Measurements from ENCODE around the gene ZNF750. TPM values are rescaled to one million over a fixed set of nuclear protein-coding genes. Genes with fewer than 3 reads are reported as not detected.

ZNF750 gene
- polyA plus RNA-seq, 3 donors: not detected

DNA sequence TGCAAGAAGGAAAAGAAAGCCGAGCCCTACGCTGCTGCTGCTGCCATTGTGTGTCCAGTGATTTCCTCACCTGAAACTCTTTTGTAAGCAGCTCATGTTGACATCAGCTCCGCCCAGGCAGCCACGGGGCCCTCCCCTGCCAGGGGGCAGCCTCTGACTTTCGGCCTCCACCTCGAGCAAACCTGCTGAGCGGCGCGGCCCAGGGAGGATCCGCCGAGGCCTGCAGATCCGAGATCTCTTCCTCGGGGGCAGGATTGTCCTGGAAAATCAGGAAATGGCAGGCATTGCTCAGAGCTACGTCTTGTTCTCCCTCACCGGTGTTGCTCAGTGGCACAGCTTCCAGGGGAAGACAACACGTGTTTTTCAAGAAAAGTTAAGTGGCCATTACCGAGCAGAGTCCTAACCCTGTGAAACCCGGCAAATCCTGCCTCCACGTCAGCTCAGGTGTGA, 35.6 kb upstream of the ZNF750 start:
- Mint-ChIP-seq H3K27ac (peak overlapping the region in 4 of 7 donors; percentile 8 to 76 (median 30)), H3K4me1 (peaks cover 70% of the 10 kb centered on the region), H3K9me3 (no peaks in the 10 kb centered on the region), H3K4me3 (peak overlapping the region in 1 of 2 donors; percentile 9), H3K36me3 (peaks cover 38 to 42% of the 10 kb centered on the region in 2 donors), H3K27me3 (ENCODE audit: low read depth in 3 of 3) (peaks cover 0 to 2% (median 0%) of the 10 kb centered on the region in 3 donors)
- intact Hi-C loops (cut with micrococcal nuclease): loop anchor here in 1 of 2 donors (5.0 kb wide), 1 partner anchor 37 kb away; no protein-coding TSS in a partner anchor
- Histone ChIP-seq H2AFZ (ENCODE audit: insufficient read depth, low read depth, low read length, poor library complexity, severe bottlenecking) (no peak overlapping the region), H3K4me1 (ENCODE audit: control insufficient read depth in 1 of 2, insufficient read depth in 2 of 2, low read length in 2 of 2) (peaks cover 61 to 70% of the 10 kb centered on the region in 2 donors), H3K4me2 (replicated peaks; ENCODE audit: extremely low read depth, low read length, poor library complexity, severe bottlenecking) (no peak overlapping the region), H4K20me1 (ENCODE audit: insufficient read depth, low read length) (no peaks in the 10 kb centered on the region), H3K9me3 (replicated peaks in 1 of 2; ENCODE audit: control insufficient read depth in 1 of 2, insufficient read depth in 1 of 2, low read length in 2 of 2) (no peaks in the 10 kb centered on the region), H3K79me2 (ENCODE audit: insufficient read depth, low read length) (peaks cover 11% of the 10 kb centered on the region), H3K27me3 (ENCODE audit: control insufficient read depth in 2 of 2, insufficient read depth in 2 of 2, low read length in 2 of 2) (no peaks in the 10 kb centered on the region), H3K9ac (ENCODE audit: insufficient read depth, low read length, poor library complexity, severe bottlenecking) (no peak overlapping the region), H3K27ac (ENCODE audit: low read depth in 1 of 2, low read length in 2 of 2) (no peak overlapping the region), H3K36me3 (replicated peaks in 1 of 2; ENCODE audit: control insufficient read depth in 1 of 2, insufficient read depth in 2 of 2, low read length in 2 of 2) (peaks cover 9 to 16% of the 10 kb centered on the region in 2 donors), H3K4me3 (replicated peaks in 1 of 3; ENCODE audit: low read depth in 2 of 3, low read length in 3 of 3) (no peak overlapping the region)
- DNase-seq: no peak
- 70% methylated on average over 19 of the region's 19 CpGs for WGBS (ENCODE audit: insufficient coverage)
- TF ChIP-seq, protein P1, sequence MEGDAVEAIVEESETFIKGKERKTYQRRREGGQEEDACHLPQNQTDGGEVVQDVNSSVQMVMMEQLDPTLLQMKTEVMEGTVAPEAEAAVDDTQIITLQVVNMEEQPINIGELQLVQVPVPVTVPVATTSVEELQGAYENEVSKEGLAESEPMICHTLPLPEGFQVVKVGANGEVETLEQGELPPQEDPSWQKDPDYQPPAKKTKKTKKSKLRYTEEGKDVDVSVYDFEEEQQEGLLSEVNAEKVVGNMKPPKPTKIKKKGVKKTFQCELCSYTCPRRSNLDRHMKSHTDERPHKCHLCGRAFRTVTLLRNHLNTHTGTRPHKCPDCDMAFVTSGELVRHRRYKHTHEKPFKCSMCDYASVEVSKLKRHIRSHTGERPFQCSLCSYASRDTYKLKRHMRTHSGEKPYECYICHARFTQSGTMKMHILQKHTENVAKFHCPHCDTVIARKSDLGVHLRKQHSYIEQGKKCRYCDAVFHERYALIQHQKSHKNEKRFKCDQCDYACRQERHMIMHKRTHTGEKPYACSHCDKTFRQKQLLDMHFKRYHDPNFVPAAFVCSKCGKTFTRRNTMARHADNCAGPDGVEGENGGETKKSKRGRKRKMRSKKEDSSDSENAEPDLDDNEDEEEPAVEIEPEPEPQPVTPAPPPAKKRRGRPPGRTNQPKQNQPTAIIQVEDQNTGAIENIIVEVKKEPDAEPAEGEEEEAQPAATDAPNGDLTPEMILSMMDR (IDR thresholded peaks at IDR 0.05): no peak

DNA sequence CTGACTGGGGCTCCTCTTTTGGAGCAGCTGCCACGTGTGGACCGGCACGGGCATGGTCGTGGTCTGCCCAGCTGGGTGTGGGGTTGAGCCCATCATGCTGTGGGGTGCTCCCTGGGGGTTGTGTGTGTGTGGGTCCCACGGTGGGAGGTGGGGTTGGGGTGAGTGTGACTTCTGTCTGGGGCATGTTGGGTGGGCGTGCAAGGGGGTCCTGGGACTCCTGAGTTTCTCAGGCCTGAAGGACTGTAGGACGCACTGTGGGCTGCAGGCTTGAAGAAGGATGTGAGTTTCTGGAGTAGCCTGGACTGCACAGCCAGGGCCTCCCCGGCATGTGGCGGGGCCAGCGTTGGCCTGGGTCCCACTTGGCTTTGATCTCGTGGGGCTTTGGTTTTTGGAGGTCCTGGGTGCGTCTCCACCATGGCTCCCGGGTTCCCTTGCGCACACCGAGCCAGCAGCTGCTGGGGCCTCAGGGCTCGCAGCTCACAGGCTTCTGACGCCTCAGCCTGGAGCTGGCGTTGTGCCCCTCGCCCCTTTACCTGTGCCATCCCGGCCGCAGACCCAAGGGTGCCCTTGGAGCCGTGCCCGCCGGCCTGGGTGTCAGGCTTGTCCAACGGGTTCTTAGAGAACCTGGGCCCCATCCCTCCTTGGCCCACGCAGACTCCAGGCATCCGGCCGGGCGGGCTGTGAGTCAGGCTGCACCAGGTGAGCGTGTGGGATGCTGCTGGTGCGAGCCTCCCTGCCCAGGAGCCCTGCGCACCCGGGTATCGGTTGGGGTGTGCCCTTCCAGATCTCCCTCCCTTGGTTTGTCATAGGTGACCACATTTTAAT, 34.4 kb upstream of the ZNF750 start:
- Histone ChIP-seq H4K20me1 (ENCODE audit: insufficient read depth, low read length) (no peaks in the 10 kb centered on the region), H3K79me2 (ENCODE audit: insufficient read depth, low read length) (peaks cover under 1% of the 10 kb centered on the region), H2AFZ (ENCODE audit: insufficient read depth, low read depth, low read length, poor library complexity, severe bottlenecking) (no peak overlapping the region), H3K9ac (ENCODE audit: insufficient read depth, low read length, poor library complexity, severe bottlenecking) (no peak overlapping the region), H3K36me3 (replicated peaks in 1 of 2; ENCODE audit: control insufficient read depth in 1 of 2, insufficient read depth in 2 of 2, low read length in 2 of 2) (peaks cover 12 to 22% of the 10 kb centered on the region in 2 donors), H3K27me3 (ENCODE audit: control insufficient read depth in 2 of 2, insufficient read depth in 2 of 2, low read length in 2 of 2) (no peaks in the 10 kb centered on the region), H3K4me3 (replicated peaks in 1 of 3; ENCODE audit: low read depth in 2 of 3, low read length in 3 of 3) (no peak overlapping the region), H3K27ac (ENCODE audit: low read depth in 1 of 2, low read length in 2 of 2) (no peak overlapping the region), H3K9me3 (replicated peaks in 1 of 2; ENCODE audit: control insufficient read depth in 1 of 2, insufficient read depth in 1 of 2, low read length in 2 of 2) (no peaks in the 10 kb centered on the region), H3K4me1 (ENCODE audit: control insufficient read depth in 1 of 2, insufficient read depth in 2 of 2, low read length in 2 of 2) (peaks cover 51 to 58% of the 10 kb centered on the region in 2 donors), H3K4me2 (replicated peaks; ENCODE audit: extremely low read depth, low read length, poor library complexity, severe bottlenecking) (no peak overlapping the region)
- Mint-ChIP-seq H3K4me3 (no peak overlapping the region), H3K27ac (peak overlapping the region in 1 of 7 donors; percentile 25), H3K27me3 (ENCODE audit: low read depth in 3 of 3) (peaks cover 0 to 2% (median 0%) of the 10 kb centered on the region in 3 donors), H3K4me1 (peaks cover 57% of the 10 kb centered on the region), H3K9me3 (no peaks in the 10 kb centered on the region), H3K36me3 (peaks cover 35 to 38% of the 10 kb centered on the region in 2 donors)
- intact Hi-C loops (cut with micrococcal nuclease): no loop called here
- no peak for DNase-seq
- TF ChIP-seq, protein P1 (IDR thresholded peaks at IDR 0.05): no peak
- WGBS (ENCODE audit: insufficient coverage): 95% methylated on average over 29 of the region's 34 CpGs
